Coronary artery (tissue), 2 donors: ENCODE data around the gene ARHGAP22.

Experiments used
- DNase-seq: peaks from one replicate; pipeline ENCODE4 v3.0.0-alpha.2; 2017; ENCODE audit warnings: low spot score
- H3K27ac ChIP-seq, 2 donors: fragments of 200-600 bp; sonication (generic); one replicate each; pipeline ENCODE4 v1.5.1; 2016 to 2019
- H3K4me3 ChIP-seq: fragments of 200-600 bp; sonication (generic); 2 replicates; pipeline ENCODE4 v1.5.1; 2016; ENCODE audit warnings: mild to moderate bottlenecking, moderate library complexity
- TF ChIP-seq, protein P1 (sequence below): fragments of 200-600 bp; sonication (generic); IDR thresholded peaks from one replicate; pipeline ENCODE4 v1.5.1; 2019; ENCODE audit warnings: antibody characterized with exemption

The ARHGAP22 gene

DNA sequence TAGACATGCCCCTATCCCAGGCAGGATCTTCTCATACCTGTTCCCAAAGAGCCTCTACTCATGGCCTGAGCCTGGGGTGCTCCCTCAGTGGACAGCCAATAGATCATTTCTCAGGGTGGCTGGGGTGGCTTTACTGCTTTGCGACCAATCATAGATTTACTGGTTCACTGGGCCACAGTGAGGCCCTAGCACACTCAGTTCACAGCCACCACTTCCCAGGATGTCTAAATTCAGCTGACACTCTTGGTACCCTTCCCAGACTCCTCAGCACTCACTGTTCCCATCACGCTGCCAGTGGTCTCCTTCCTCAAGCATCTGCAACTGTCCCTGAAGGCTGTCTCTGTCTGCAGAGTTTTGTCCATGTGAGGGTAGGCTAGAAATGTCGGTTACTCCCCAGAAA is 50.6 kb downstream of the ARHGAP22 start:
- TF ChIP-seq, protein P1, sequence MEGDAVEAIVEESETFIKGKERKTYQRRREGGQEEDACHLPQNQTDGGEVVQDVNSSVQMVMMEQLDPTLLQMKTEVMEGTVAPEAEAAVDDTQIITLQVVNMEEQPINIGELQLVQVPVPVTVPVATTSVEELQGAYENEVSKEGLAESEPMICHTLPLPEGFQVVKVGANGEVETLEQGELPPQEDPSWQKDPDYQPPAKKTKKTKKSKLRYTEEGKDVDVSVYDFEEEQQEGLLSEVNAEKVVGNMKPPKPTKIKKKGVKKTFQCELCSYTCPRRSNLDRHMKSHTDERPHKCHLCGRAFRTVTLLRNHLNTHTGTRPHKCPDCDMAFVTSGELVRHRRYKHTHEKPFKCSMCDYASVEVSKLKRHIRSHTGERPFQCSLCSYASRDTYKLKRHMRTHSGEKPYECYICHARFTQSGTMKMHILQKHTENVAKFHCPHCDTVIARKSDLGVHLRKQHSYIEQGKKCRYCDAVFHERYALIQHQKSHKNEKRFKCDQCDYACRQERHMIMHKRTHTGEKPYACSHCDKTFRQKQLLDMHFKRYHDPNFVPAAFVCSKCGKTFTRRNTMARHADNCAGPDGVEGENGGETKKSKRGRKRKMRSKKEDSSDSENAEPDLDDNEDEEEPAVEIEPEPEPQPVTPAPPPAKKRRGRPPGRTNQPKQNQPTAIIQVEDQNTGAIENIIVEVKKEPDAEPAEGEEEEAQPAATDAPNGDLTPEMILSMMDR = no peak

DNA sequence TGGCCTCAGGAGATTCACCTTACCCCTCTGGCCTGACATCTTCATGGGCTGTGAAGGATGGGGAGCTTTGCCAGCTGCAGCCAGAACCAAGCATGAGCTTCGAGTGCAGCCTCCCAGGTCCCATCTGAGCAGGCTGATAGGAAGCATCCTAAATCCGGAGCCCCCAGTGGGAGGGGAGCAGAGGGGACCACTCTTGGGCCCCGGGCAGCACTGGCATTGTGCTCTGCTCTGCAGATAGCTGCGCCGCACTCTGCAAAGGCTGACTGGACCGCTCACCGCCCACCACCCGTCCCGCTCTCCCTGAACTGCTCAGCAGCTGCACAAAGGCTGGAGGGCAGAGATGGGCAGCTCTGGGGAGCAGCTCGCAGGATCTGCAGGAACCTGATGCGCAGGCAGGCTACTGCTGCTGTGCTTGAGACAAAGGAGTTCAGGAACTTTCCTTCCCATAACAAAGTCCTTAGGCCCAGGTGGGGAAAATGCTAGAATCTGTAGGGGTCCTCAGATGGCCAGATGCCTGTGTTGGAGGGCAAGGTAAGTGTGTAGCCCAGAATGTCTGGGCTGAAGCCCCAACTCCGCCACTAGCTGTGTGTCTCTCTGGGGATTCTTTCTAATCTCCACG is 51.8 kb downstream of the ARHGAP22 start:
- H3K27ac ChIP-seq = no peak overlapping the region
- TF ChIP-seq, protein P1 = no peak
- no peak overlapping the region for H3K4me3 ChIP-seq
- DNase-seq = peak; percentile 61

More for the DNA sequence above, 50.6 kb downstream of the ARHGAP22 start:
- Histone ChIP-seq H3K4me3 (no peak overlapping the region), H3K27ac (no peak overlapping the region)
- DNase-seq = peak; percentile 54

DNA sequence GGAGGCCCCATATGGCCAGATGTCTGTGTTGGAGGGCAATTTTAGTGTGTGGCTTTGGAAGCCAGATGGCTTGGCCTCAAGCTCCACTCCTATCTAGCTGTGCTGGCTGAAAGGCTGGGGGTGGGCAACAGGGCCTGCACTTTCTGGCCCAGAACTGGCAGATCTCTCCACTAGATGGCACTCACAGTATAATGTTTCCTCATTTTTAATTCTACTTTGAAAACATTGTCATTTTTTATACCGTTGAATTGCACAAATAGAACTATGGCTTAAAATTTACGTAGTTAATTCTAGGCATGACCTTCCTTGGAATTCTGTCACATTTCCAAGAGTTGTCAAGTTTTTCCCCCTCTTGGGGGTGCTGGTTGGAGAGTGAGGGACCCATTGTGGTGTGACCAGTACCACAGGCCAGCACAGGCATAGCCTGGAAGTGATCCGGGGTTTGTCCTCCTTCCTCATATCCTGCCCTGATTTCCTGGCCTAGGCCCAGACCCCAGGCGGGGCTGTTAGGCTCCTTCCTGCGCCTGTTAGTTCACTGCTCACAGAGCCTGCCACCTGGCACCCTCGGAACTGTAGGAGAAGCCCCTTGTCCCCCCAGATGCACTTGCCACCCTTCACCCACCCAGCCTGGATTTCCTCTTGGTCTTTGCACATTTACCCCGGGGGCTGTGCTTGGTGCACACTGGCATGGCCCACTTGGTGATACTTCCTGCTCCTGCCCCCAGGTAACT is 52.8 kb downstream of the ARHGAP22 start:
- DNase-seq = peak; percentile 74

DNA sequence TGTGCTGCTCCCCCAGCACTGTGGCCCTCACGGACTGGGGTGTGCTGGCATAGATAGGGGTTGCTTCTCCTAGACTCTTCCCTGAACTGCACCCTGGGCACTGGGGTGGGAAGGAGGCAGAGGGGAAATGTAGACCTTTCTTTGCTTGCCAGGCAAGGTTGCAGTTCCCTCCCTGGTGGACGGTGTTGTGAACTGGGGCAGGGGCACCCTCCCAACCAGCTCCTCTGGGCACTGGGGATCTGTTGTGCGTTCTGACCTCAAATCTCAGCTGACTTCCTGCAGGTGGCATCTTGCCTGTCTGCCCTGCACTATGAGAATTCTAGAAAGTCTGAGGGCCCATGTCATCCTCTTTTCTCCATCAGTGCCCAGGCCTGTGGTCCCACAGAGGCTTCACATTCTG is 53.9 kb downstream of the ARHGAP22 start:
- Histone ChIP-seq H3K4me3 (no peak overlapping the region), H3K27ac (no peak overlapping the region)
- TF ChIP-seq, protein P1 = no peak
- peak; percentile 35 for DNase-seq

More for the DNA sequence above, 52.8 kb downstream of the ARHGAP22 start:
- no peak overlapping the region for H3K4me3 ChIP-seq
- TF ChIP-seq, protein P1 = peak; percentile 66
- H3K27ac ChIP-seq = no peak overlapping the region

DNA sequence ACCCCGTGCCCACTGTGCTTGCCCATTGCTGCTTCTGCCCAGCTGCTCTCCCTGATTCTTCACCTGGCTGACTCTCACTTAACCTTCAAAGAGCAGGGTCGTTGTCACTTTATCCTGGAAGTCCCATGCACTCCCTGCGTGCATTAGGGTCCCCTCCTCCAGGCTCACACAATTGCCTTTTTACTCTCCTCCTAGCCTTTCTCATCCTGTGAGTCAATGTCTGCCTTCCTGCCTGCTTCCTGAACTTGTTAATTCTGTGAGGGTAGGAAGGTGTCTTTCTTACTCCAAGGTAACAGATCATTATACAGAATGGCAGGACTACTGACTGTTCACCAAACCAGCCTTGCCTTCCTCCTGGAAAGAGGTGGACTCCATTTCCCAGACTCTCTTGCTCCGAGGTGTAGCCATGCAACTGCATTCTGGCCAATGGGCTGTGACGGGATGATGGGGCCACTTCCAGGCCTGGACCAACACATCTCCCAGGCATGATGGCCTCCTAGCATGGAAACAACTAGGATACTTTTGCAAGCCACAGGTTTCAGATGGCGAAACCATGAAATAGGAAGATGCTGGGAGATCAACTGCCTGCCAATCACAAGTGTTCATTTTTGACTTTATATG is 54.7 kb downstream of the ARHGAP22 start:
- peak; percentile 62 for DNase-seq
- TF ChIP-seq, protein P1 = no peak
- Histone ChIP-seq H3K4me3 (no peak overlapping the region), H3K27ac (no peak overlapping the region)

DNA sequence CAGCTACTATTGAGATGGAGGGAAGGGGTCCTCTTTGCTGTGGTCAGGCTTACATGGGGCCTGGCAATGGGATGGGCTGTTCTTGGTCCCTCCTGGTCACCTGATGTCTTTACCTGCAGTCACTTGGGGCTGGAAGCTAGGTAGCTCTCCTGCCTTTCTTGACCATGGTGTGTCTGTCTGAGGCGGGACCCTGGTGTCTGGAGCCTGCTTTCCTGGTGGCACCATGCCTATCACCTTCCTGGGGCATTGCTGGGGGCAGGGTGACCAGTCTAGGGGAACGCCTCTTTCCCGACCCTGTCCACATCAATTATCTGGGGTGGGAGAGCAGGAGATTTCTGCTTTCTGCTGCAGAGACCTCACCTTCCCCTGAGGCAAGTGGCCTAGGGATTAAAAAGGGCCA is 55.6 kb downstream of the ARHGAP22 start:
- Histone ChIP-seq H3K4me3 (no peak overlapping the region), H3K27ac (no peak overlapping the region)
- DNase-seq = peak; percentile 46
- TF ChIP-seq, protein P1 = no peak
